Measurements from ENCODE around the gene HS1BP3.

DNA sequence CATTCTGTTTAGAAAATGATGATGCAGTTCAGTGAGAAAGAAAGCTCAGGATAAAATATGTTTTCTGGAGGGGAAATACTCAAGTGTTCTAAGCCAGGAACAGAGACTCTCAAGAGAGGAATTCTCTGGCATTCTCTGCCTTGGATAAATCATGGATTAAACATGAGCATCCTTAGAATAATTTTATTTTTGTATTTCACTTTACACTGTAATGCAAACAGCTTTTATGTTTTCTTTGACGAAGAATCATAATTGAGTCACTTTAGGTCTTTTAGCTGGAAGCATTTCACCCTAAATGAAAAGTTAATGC, 27.1 kb upstream of the HS1BP3 start:
- TF ChIP-seq POLR2A (IDR thresholded peaks at IDR 0.05) = no peak
- TF ChIP-seq, protein P1, sequence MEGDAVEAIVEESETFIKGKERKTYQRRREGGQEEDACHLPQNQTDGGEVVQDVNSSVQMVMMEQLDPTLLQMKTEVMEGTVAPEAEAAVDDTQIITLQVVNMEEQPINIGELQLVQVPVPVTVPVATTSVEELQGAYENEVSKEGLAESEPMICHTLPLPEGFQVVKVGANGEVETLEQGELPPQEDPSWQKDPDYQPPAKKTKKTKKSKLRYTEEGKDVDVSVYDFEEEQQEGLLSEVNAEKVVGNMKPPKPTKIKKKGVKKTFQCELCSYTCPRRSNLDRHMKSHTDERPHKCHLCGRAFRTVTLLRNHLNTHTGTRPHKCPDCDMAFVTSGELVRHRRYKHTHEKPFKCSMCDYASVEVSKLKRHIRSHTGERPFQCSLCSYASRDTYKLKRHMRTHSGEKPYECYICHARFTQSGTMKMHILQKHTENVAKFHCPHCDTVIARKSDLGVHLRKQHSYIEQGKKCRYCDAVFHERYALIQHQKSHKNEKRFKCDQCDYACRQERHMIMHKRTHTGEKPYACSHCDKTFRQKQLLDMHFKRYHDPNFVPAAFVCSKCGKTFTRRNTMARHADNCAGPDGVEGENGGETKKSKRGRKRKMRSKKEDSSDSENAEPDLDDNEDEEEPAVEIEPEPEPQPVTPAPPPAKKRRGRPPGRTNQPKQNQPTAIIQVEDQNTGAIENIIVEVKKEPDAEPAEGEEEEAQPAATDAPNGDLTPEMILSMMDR (IDR thresholded peaks at IDR 0.05) = no peak

Data from thyroid gland (tissue), 4 donors.